HG02973 (cell line): ENCODE results near the gene STX2.
"Not testable (repeated sequence)": the region's sequence is repeated elsewhere in the genome, so short reads cannot be mapped to it uniquely, and the experiment has no call there.

Experiments used
- ATAC-seq: cut with Tn5 transposase; IDR thresholded peaks from one replicate; pipeline ENCODE4 v1.9.1; 2021; ENCODE audit warnings: moderate library complexity; ENCODE audit not compliant: unreplicated experiment

Gene STX2

GRCh38 chr12:130838951-130839769 lies at the start of gene STX2:
Gene STX2 (minus strand): TSS chr12:130839250. CDS start chr12:130839099, 151 bp downstream.
- ATAC-seq, result peak; percentile 71

DNA sequence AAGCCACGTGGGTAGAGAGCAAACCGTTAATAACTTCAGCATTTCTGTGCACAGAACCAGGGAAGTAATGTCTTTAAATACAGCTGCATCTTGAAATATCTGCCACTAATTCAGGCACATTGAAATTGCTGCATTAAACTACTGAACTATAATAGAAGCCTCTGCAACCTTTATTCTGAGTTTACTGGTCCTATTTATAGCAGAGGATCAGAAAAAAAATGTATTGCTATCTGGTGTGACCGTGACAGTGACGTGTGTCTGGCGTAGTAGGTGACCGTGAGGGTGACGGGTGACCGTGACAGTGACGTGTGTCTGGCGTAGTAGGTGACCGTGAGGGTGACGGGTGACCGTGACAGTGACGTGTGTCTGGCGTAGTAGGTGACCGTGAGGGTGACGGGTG lies 48.1 kb upstream of the STX2 start:
- not testable (repeated sequence) for ATAC-seq

DNA sequence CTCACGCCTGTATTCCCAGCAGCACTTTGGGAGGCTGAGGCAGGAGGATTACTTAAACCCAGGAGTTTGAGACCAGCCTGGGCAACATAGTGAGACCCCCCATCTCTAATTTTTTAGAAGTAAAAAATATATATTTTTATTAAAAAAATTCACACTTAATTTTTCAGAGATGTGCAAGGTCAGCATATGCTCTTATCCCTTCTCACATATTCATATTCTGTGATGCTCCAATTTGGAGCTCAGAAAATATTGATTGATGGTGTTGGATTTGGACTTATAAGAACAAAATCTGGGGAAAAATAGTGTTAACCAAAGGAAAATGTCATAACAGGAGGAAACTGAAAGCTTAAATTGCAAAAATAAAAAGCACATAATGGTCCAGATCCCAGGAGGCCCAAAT lies 42.5 kb upstream of the STX2 start:
- no peak for ATAC-seq

- no peak for ATAC-seq
Measured at GRCh38 chr12:130881046-130881445, 42.0 kb upstream of the STX2 start.

GRCh38 chr12:130880411-130880885 lies 41.4 kb upstream of the STX2 start:
- peak; percentile 60 for ATAC-seq

GRCh38 chr12:130879781-130880389 lies 40.8 kb upstream of the STX2 start:
- ATAC-seq, result no peak

GRCh38 chr12:130879212-130879686 lies 40.2 kb upstream of the STX2 start:
- peak; percentile 87 for ATAC-seq

- ATAC-seq, result no peak
Measured at GRCh38 chr12:130878193-130879185, 39.4 kb upstream of the STX2 start.

GRCh38 chr12:130877333-130877732 lies 38.3 kb upstream of the STX2 start:
- ATAC-seq, result no peak

DNA sequence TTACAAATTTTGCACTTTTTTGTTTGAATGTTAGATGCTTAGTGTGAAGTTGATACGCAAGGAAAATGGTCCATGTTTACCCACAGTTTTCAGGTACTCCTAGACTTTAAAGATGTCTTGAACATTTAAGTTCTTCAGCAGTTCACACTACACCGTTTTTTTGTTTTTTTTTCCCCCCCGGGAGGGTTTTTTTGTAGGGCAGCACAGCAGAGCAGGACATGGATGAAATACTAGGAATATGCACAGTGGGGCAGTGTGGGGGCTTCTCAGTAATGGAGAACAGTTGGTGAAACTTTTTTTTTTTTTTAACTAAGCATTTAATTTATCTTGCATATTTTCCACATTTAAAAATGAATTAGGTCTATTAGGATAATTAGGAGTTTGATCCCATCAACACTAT lies 37.7 kb upstream of the STX2 start:
- no peak for ATAC-seq

DNA sequence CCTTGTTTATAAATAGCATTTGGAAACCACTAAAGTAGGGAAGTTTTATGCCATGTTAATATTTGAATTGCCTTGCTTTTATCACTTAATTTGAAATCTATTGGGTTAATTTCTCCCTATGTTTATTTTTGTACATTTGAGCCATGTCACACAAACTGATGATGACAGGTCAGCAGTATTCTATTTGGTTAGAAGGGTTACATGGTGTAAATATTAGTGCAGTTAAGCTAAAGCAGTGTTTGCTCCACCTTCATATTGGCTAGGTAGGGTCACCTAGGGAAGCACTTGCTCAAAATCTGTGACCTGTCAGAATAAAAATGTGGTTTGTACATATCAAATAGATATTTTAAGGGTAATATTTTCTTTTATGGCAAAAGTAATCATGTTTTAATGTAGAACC lies 37.2 kb upstream of the STX2 start:
- no peak for ATAC-seq

DNA sequence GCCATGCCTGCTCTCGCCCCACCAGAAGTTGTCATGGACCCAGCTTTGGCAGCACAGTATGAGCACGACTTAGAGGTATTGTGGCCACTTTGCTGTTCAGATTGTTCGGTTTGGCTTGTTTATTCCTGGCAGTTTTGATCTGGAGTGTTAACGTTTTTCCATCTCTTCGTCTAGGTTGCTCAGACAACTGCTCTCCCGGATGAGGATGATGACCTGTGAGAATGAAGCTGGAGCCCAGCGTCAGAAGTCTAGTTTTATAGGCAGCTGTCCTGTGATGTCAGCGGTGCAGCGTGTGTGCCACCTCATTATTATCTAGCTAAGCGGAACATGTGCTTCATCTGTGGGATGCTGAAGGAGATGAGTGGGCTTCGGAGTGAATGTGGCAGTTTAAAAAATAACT lies 36.7 kb upstream of the STX2 start:
- not testable (repeated sequence) for ATAC-seq

DNA sequence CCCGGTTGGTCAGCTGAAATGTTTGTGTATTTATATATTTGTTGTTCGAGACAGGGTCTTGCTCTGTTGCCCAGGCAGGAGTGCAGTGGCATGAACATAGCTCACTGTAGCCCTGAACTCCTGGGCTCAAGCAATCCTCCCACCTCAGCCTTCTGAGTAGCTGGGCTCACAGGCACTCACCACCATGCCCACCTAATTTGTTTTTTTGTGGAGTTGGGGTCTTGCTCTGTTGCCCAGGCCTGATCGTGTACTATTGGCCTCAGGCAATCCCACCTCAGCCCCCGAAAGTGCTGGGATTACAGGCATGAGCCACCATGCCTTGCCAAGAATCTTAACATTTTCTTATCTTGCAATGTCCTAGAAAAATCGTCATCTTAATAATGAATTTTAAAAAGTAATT lies 36.1 kb upstream of the STX2 start:
- no peak for ATAC-seq

DNA sequence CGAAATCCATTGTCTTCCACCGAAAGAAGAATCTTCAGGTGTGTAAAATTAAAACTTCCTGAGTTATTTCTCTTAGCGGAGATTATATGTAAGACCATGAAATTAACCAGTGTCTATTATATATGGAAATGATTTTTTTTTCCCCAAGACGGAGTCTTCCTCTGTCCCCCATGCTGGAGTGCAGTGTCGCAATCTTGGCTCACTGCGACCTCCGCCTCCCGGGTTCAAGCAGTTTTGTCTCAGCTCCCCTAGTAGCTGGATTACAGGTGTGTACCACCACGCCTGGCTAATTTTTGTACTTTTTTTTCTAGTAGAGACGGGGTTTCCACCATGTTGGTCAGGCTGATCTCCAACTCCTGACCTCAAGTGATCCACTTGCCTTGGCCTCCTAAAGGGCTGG lies 35.6 kb upstream of the STX2 start:
- ATAC-seq, result no peak

DNA sequence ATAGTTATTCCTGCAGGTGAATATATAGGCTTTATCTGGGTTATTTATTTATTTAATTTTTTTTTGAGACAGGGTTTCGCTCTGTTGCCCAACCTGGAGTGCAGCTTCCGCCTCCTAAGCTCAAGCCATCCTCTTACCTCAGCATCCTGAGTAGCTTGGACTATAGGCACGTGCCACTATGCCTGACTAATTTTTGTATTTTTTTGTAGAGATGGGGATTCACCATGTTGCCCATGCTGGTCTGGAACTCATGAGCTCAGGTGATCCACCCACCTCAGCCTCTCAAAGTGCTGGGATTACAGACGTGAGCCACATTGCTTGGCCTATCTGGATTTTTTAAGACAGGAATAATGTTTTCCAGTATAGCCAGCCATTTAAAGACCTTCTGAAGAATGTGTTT lies 34.8 kb upstream of the STX2 start:
- no peak for ATAC-seq

- no peak for ATAC-seq
Measured at GRCh38 chr12:130873106-130873795, 34.2 kb upstream of the STX2 start.

GRCh38 chr12:130872179-130873096 lies 33.4 kb upstream of the STX2 start:
- ATAC-seq, result peak; percentile 27

- peak; percentile 68 for ATAC-seq
Measured at GRCh38 chr12:130871286-130872178, 32.5 kb upstream of the STX2 start, which contains the start of gene RAN. Gene RAN (plus strand): TSS chr12:130872066. CDS start chr12:130872594, 528 bp downstream.
